ENCODE results near the gene TXLNA. TPM values are rescaled to one million over a fixed set of nuclear protein-coding genes. Genes with fewer than 3 reads are reported as not detected.

Gene TXLNA
- total RNA-seq, 1 experiment from 2014 or later, result 67.3 TPM

GRCh38 chr1:32181563-32181962, 2.1 kb downstream of the TXLNA start:
- H4K20me1 ChIP-seq (ENCODE audit: control insufficient read depth, insufficient read depth, insufficient read length), result no peaks in the 10 kb centered on the region
- H2BK120ac ChIP-seq (ENCODE audit: low read depth, low read length, poor library complexity, severe bottlenecking), result no peak overlapping the region
- H3K27ac Mint-ChIP-seq, result peak overlapping the region in 2 of 3 experiments; percentile 4 to 75; a peak in 2 of 7 replicates
- H3K27ac ChIP-seq (ENCODE audit: insufficient read length, low read depth, low read length), result no peak overlapping the region
- H3K23ac ChIP-seq (ENCODE audit: insufficient read length, low read depth, low read length), result no peak overlapping the region
- H4K91ac ChIP-seq (ENCODE audit: insufficient read length, low read depth, low read length), result no peak overlapping the region
- H3K79me1 ChIP-seq (ENCODE audit: insufficient read depth, low read depth, low read length, poor library complexity, severe bottlenecking), result peaks cover 6% of the 10 kb centered on the region
- peaks cover 4% of the 10 kb centered on the region; the same call in 1 of the 2 replicates for H3K79me2 ChIP-seq (ENCODE audit: insufficient read depth, low read length)
- H2BK5ac ChIP-seq (ENCODE audit: insufficient read length, low read length), result no peak overlapping the region
- no peak overlapping the region for H3K4ac ChIP-seq (ENCODE audit: low read depth, low read length)
- H3K4me1 ChIP-seq (ENCODE audit: insufficient read depth, low read length), result peaks cover 6% of the 10 kb centered on the region
- no peaks in the 10 kb centered on the region for H3K9me3 ChIP-seq (ENCODE audit: control insufficient read depth, low read depth, low read length)
- H3K4me2 ChIP-seq (ENCODE audit: insufficient read depth, insufficient read length, low read length), result no peak overlapping the region
- peak overlapping the region; percentile 92; a peak in 4 of 5 replicates for H3K4me3 Mint-ChIP-seq
- H2AFZ ChIP-seq (ENCODE audit: low read length), result no peak overlapping the region
- H3T11ph ChIP-seq (ENCODE audit: low read length), result no peak overlapping the region
- no peaks in the 10 kb centered on the region for H3K27me3 Mint-ChIP-seq (ENCODE audit: low read depth)
- no peak overlapping the region for H3K9ac ChIP-seq (ENCODE audit: extremely low read depth, insufficient read length, low read length)
- no peak for DNase-seq
- H3K23me2 ChIP-seq (ENCODE audit: insufficient read length, low read depth, low read length, poor library complexity, severe bottlenecking), result peaks cover 7% of the 10 kb centered on the region
- H3K18ac ChIP-seq (ENCODE audit: insufficient read length, low read depth, low read length), result no peak overlapping the region
- H4K8ac ChIP-seq (replicated peaks; ENCODE audit: insufficient read length, low read depth, low read length), result no peak overlapping the region
- peaks cover 41 to 59% (median 54%) of the 10 kb centered on the region in 3 experiments for H3K36me3 Mint-ChIP-seq (ENCODE audit: insufficient read depth in 1 of 3, low read depth in 3 of 3)
- no peak overlapping the region for H2BK20ac ChIP-seq (ENCODE audit: low read depth, low read length, poor library complexity, severe bottlenecking)
- TF ChIP-seq CTCF (conservative IDR thresholded peaks at IDR 0.05), result no peak
- H2AK5ac ChIP-seq (ENCODE audit: insufficient read length, low read length), result no peak overlapping the region
- no peaks in the 10 kb centered on the region for H3K27me3 ChIP-seq (ENCODE audit: insufficient read depth, low read length)
- H4K5ac ChIP-seq (ENCODE audit: insufficient read length, low read depth, low read length), result no peak overlapping the region
- WGBS (ENCODE audit: extremely low coverage, insufficient read length, low lambda C conversion rate), result no CpG with 5 or more reads among the region's 5 CpGs
- no peak overlapping the region for H2BK15ac ChIP-seq (ENCODE audit: low read depth, low read length)
- peaks cover 28 to 33% of the 10 kb centered on the region in 2 experiments for H3K4me1 Mint-ChIP-seq
- no peaks in the 10 kb centered on the region for H3K9me3 Mint-ChIP-seq
- H2BK12ac ChIP-seq (ENCODE audit: insufficient read length, low read depth, low read length), result no peak overlapping the region
- H3K14ac ChIP-seq (ENCODE audit: insufficient read depth, low read length), result no peak overlapping the region
- H3K56ac ChIP-seq (ENCODE audit: insufficient read length, low read depth, low read length), result no peak overlapping the region

Measured in H9 (cell line).